ENCODE measurements around the gene KRT27. TPM values are rescaled to one million over a fixed set of nuclear protein-coding genes. Genes with fewer than 3 reads are reported as not detected.

KRT27 gene
- total and polyA plus RNA-seq, 4 donors, result 0.14 to 1.5 (median 0.55) TPM

GRCh38 chr17:40827746-40828453 lies 45.5 kb upstream of the KRT27 start:
- Histone ChIP-seq H3K4me3 (no peak overlapping the region), H3K36me3 (ENCODE audit: control insufficient read depth in 4 of 4, insufficient read depth in 4 of 4, low read length in 4 of 4) (no peaks in the 10 kb centered on the region), H3K9ac (ENCODE audit: insufficient read depth in 1 of 2, low read length in 2 of 2) (no peak overlapping the region), H3K9me3 (ENCODE audit: control insufficient read depth in 4 of 4, insufficient read depth in 3 of 4, low read length in 3 of 4) (no peaks in the 10 kb centered on the region), H3K27ac (ENCODE audit: low read depth in 1 of 2, low read length in 1 of 2) (no peak overlapping the region), H3K4me1 (ENCODE audit: control insufficient read depth in 5 of 5, insufficient read depth in 5 of 5, low read length in 5 of 5) (no peaks in the 10 kb centered on the region), H3K27me3 (ENCODE audit: control insufficient read depth in 3 of 3, insufficient read depth in 3 of 3, low read length in 2 of 3) (no peaks in the 10 kb centered on the region)
- WGBS, 2 donors, result 74 to 77% methylated on average over 7 of the region's 7 CpGs
- no peak for ATAC-seq (ENCODE audit: insufficient read depth, low FRiP score)
- no peak for TF ChIP-seq CTCF (IDR thresholded peaks at IDR 0.05; ENCODE audit: control extremely low read depth, extremely low read depth)
- DNase-seq, result no peak

GRCh38 chr17:40825599-40825998 lies 43.2 kb upstream of the KRT27 start:
- Histone ChIP-seq H3K9me3 (ENCODE audit: control insufficient read depth in 4 of 4, insufficient read depth in 3 of 4, low read length in 3 of 4) (no peaks in the 10 kb centered on the region), H3K4me1 (ENCODE audit: control insufficient read depth in 5 of 5, insufficient read depth in 5 of 5, low read length in 5 of 5) (peaks cover 0 to 2% (median 0%) of the 10 kb centered on the region in 5 donors), H3K9ac (ENCODE audit: insufficient read depth in 1 of 2, low read length in 2 of 2) (no peak overlapping the region), H3K27me3 (ENCODE audit: control insufficient read depth in 3 of 3, insufficient read depth in 3 of 3, low read length in 2 of 3) (no peaks in the 10 kb centered on the region), H3K27ac (ENCODE audit: low read depth in 1 of 2, low read length in 1 of 2) (no peak overlapping the region), H3K36me3 (ENCODE audit: control insufficient read depth in 4 of 4, insufficient read depth in 4 of 4, low read length in 4 of 4) (no peaks in the 10 kb centered on the region), H3K4me3 (no peak overlapping the region)
- 93 to 96% methylated on average over 2 of the region's 2 CpGs for WGBS, 2 donors
- TF ChIP-seq CTCF (IDR thresholded peaks at IDR 0.05; ENCODE audit: control extremely low read depth, extremely low read depth), result no peak
- no peak for DNase-seq
- ATAC-seq (ENCODE audit: insufficient read depth, low FRiP score), result no peak

- Histone ChIP-seq H3K27ac (ENCODE audit: low read depth in 1 of 2, low read length in 1 of 2) (no peak overlapping the region), H3K36me3 (ENCODE audit: control insufficient read depth in 4 of 4, insufficient read depth in 4 of 4, low read length in 4 of 4) (no peaks in the 10 kb centered on the region), H3K4me1 (ENCODE audit: control insufficient read depth in 5 of 5, insufficient read depth in 5 of 5, low read length in 5 of 5) (peaks cover 0 to 6% (median 2%) of the 10 kb centered on the region in 5 donors), H3K4me3 (no peak overlapping the region), H3K9me3 (ENCODE audit: control insufficient read depth in 4 of 4, insufficient read depth in 3 of 4, low read length in 3 of 4) (no peaks in the 10 kb centered on the region), H3K27me3 (ENCODE audit: control insufficient read depth in 3 of 3, insufficient read depth in 3 of 3, low read length in 2 of 3) (no peaks in the 10 kb centered on the region), H3K9ac (ENCODE audit: insufficient read depth in 1 of 2, low read length in 2 of 2) (no peak overlapping the region)
- TF ChIP-seq CTCF (IDR thresholded peaks at IDR 0.05; ENCODE audit: control extremely low read depth, extremely low read depth), result no peak
- WGBS, 2 donors, result 91 to 94% methylated on average over 1 of the region's 1 CpG
- no peak for DNase-seq
- no peak for ATAC-seq (ENCODE audit: insufficient read depth, low FRiP score)
Measured at GRCh38 chr17:40824015-40824832, 41.9 kb upstream of the KRT27 start.
